RPMI8226 (cell line): Measurements from ENCODE around the gene DMAC2.
A peak's percentile ranks its signal among the peaks of the same experiment; 100 is the strongest.
"Not testable (repeated sequence)": the region's sequence is repeated elsewhere in the genome, so short reads cannot be mapped to it uniquely, and the experiment has no call there.

ENCODE experiments used
- DNase-seq: peaks from one replicate; pipeline ENCODE4 v3.0.0-alpha.2; 2015

DMAC2 gene

GRCh38 chr19:41439441-41440222 is at the start of gene DMAC2:
Gene DMAC2, minus strand, starts transcription at chr19:41439912. Its CDS starts 13 bp downstream, at chr19:41439899.
- DNase-seq: peak; percentile 97

DNA sequence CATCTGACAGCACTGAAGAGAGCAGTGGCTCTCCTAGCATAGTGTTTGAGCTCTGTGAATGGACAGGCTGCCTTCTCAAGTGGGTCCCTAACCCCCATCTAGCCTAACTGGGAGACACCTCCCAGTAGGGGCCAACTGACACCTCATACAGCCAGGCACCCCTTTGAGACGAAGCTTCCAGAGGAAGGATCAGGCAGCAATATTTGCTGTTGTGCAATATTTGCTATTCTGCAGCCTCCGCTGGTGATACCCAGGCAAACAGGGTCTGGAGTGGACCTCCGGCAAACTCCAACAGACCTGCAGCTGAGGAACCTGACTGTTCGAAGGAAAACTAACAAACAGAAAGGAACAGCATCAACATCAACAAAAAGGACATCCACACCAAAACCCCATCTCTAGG is 47.2 kb upstream of the DMAC2 start:
- DNase-seq: not testable (repeated sequence)

- DNase-seq: no peak
Observed at GRCh38 chr19:41484822-41485221, 45.1 kb upstream of the DMAC2 start.

DNA sequence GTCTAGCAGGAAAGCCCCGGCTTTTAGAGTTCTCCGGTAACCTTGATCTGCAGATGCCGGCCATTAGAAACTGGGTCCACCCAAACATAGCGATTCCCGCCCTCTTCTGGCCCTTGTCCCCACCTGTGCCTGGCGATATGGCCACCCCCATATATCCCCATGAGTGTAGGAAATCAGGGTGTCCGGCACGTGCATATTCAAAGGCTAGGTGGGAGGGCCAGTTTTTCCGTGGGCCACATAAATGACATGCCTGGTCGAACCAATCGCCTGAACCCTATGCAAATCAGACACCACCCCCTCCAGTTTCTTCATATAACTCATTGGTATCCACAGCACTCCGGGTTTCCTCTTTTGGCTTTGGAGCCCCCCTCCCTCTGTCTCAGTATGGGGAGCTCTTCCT is 40.6 kb upstream of the DMAC2 start:
- no peak for DNase-seq

GRCh38 chr19:41479757-41480191 is 40.1 kb upstream of the DMAC2 start:
- DNase-seq: no peak

DNA sequence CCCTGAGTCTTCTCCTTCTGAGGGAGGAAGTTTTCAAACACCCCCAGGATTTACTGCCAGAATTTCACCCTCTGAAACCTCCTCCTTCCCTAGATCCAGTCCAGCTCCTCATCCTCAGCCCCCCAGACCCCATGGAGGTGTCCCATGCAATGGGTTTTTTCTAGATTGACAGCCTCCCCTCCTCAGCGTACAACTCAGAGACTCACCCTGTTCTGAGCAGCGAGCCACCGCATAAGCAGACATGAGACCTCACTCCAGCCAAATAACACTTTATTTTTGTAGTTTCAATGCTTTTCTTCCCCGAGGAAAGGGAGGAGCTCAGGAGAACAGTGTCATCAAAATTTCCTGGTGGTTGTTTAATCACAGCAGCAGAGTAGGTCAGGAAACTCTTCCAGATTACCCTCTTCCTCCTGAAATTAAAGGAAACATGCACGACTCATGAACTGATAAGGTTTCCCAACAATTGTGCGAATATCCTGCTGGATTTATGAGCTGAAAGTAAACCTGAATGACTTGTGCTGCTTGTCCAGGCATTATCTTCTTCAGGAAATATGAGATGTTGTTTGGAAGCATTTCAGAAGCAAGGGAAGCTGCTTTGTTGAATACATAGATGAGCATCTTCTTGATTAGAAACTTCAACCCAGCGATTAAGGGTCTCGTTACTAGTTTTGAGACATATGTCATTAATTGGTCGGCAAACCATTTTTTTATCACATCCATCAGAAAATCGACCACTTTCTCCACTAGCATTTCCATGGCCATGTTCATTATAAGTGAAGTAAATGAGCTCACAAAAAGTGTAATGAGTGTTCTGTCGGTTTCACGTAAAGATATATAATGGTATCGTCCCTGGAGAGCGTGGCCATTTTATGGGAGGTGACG is 39.4 kb upstream of the DMAC2 start:
- no peak for DNase-seq

GRCh38 chr19:41478171-41478570 is 38.5 kb upstream of the DMAC2 start:
- no peak for DNase-seq

DNA sequence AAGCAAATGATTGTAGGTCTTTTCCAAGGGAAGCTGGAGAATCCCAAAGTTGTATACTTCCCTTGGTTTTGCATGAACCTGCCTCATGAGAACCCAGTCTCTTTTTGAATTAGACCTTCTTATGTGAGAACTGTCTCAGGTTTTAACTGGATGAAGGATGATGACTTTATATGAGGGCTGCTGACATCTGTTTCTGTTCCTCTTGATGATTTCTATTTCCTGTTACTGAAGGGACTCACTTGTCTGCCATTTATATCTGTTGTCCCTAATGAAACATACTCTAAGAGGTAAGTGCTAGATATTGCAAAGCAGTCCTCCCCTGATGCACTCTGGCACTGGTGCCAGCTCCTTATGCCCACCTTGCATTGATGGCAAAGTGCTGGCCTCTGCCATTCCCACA is 36.9 kb upstream of the DMAC2 start:
- no peak for DNase-seq

DNA sequence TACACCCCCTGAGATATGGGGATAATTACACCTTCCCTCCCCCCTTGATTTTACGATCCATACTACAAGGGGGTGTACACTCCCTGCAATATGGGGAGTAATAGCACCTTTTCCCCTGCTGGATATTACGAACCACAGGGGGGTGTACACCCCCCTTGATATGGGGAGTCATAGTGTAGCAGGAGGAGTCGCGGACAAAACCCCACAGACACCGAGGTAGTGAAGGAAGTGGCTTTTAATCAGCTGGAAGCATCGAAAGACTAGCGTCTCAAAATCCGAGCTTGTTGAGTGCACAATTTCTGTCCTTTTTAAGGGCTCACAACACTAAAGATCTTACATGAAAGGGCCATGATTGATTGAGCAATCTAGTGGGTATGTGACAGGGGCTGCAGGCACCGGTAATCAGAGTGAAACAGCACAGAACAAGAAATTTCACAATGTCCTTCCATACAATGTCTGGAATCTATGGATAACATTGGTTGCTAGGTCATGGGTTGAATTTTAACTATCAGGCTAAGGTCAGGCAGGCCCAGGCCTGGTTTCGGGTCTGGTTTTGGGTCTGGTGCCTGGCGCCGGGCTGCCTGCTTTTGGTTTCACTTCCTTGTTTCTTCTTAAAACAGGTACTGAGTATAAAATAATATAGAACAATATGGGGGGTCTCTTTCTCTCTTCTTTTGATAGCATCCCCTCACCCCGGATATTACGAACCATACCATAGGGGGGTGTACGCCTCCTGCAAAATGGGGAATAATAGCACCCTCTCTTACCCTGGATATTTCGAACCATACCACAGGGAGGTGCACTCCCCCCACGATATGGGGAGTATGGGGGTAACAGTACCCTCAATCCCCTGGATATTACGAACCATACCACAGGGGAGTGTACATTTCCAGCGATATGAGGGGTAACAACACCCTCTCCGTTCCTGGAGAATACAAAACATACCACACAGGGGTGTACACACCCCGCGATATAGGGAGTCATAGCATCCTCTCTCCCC is 23.8 kb upstream of the DMAC2 start:
- DNase-seq: peak; percentile 43

- DNase-seq: no peak
Observed at GRCh38 chr19:41462497-41462896, 22.8 kb upstream of the DMAC2 start.

- DNase-seq: no peak
Observed at GRCh38 chr19:41457241-41457640, 17.5 kb upstream of the DMAC2 start.

DNA sequence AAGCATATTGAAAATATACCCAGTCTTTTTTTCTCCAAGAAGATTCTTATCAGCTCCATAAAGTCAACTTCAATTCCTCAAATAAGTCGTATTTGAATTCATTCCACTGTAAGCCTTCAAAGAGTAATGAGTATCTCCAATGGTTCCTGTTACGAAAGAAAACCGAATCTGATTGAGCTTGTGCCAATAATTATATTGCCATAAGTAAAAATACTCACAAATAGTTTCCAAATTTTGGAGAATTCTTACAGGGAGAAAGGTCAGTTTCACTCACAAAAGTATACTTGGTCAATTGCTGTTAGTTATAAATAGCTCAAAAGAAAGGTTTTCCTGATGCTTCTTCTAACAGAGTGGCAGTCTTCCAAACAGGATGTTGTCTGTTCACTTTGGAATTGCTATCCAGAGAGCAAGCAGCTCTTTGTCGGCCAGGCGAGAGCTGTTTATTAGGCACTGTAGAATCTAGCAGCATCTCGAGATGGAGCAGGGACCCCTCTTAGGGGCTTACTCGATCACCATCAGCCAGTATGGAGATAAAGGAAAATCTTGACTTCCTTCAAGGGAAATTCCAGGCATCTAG is 16.7 kb upstream of the DMAC2 start:
- DNase-seq: no peak

DNA sequence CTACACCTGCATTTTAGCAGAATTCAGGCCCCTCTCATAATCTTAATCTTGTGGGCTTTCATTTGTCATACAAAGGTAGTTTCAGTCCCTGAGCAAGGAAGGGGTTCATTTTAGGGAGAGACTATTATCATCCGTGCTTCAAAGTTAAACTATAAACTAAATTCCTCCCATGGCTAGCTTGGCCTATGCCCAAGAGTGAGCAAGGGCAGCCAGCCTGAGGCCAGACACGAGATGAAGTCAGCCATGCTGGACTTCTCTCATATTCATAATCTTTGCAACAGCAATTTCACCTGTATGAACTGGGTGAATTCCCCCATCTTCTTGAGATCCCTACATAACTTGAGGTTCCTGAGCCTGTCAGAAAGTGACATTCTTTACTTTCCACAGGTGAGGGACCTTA is 16.2 kb upstream of the DMAC2 start:
- no peak for DNase-seq

DNA sequence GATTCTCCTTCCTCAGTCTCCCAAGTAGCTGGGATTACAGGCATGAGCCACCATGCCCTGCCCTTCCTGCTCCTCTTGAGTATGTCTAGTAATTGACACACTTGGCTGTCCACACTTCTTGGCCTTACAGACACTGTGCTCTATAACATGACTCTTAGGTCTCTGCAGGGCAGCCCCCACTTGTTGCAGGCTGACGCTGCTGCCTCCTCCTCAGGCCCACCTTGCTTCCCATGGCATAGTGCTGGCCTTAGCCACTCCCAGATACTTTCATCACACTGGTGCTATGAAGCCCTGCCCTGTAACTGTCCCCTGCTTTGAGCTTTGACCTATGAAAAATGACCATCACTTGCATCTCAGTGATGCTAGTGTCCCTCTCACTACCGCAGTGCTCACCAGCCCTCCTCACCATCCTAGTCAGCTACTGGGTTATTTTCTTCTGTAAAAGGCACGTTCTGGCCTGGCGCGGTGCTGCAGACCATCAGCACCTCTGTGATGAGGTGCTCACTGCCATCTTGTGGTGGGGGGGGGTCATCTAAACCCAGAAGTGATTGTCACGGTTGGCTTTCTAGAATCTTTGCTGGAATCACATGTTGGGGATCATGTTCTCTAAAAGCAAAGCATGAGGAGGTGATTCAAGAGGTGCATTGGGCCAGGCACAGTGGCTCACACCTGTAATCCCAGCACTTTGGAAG is 13.0 kb upstream of the DMAC2 start:
- peak; percentile 42 for DNase-seq

GRCh38 chr19:41449865-41450178 is 10.1 kb upstream of the DMAC2 start:
- DNase-seq: no peak

- peak; percentile 64 for DNase-seq
Observed at GRCh38 chr19:41449079-41449864, 9.6 kb upstream of the DMAC2 start.

DNA sequence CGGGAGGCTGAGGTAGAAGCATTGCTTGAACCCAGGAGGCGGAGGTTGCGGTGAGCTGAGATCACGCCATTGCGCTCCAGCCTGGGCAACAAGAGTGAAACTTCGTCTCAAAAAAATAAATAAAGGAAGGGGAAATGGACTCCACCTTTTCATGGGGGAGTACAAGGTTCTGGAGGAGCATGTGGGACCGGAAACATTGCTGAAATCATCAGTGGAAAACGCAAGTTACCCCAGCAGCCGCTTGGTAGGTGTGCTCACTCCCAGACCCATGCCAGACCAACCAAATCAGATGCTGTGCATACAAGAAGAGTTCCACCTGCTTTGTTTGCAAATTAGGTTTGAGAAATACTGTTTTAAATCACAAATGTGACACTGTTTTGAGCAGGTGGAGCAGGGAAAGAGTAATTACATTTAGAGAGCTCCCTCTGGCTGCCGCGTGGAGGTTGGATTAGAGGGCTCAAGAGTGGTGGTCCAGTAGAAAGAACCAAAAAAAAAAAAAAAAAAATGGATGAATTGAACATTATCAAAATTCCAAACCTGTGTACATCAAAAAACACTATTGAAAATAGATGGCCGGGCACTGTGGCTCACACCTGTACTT is 8.1 kb upstream of the DMAC2 start:
- DNase-seq: no peak

DNA sequence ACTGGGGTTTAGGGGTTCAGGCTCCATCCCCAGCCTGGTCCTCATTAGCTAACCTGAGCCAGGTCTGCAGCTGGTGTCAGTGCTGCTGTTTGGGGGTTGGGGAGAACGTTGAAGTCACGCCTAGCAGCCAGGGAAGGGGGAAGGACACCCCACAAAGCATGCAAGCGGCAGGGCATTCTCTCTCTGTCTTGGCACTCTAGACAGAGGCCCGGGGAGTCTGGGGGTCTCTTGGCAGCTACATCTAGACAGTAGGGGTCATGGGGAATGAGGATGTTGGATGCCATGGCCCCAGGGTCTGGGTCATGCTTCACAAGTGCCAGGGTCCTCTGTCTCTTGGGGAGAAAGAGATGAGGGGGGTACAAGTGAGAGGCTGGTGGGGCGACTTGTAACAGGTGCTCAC is 5.9 kb upstream of the DMAC2 start:
- DNase-seq: no peak

- no peak for DNase-seq
Observed at GRCh38 chr19:41443813-41444455, 4.2 kb upstream of the DMAC2 start.
